NCI-H1436 treated with DMSO at 0.1 percent for 48 hours (cell line): ENCODE data around the gene ADAMTS6.

Experiments used
- DNase-seq: peaks from one replicate; lab custom pipeline; 2025; lab: John Stamatoyannopoulos, UW

ADAMTS6 gene

GRCh38 chr5:65103756-65104440, 377.8 kb downstream of the ADAMTS6 start:
- DNase-seq, result no peak

- peak; percentile 32 for DNase-seq
Measured at GRCh38 chr5:65102976-65103711, 378.6 kb downstream of the ADAMTS6 start.

- DNase-seq, result no peak
Measured at GRCh38 chr5:65102371-65102975, 379.2 kb downstream of the ADAMTS6 start.

- DNase-seq, result no peak
Measured at GRCh38 chr5:65101632-65102100, 380.1 kb downstream of the ADAMTS6 start.

- no peak for DNase-seq
Measured at GRCh38 chr5:65100911-65101631, 380.6 kb downstream of the ADAMTS6 start.
